ENCODE results near the gene MRPL55.
A peak's percentile ranks its signal among the peaks of the same experiment; 100 is the strongest.

Gene MRPL55

DNA sequence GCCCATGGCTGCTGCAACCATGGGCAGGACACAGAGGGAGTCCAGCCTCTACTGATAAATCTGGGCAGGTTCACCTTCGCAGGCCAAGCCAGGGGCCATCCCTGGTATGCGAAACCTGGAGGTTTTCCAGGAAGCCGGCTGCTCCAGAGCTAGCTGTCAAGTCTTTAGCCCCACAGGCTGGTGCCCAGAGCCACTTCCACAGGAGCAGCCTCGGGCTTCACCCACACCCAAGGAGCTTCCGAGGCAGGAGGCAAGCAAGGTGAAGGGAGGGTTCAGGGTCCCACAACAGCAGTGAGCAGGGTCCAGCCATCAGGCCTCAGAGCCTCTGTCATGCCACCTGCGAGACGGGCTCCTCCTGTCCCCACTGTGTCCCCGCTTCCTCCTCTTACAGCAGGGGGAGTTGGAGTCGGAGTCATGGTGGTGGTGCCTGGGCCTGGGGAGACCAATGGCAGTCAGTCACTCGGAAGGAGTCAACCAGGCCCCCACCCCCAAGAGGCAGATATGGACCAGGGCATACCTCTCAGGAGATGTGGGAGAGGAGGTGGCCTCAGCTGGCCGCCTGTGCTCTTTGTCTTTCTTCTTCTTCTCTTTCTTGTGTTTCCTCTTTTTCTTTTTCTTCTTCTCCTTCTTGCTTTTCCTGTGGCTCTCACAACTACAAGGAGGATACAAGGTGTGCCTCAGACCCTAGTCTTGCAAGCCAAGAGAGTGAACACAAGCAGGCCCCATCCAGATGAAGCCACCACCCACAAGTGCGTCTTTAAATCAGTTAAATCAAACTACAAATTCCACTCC is 8.1 kb downstream of the MRPL55 start:
- intact Hi-C loops (cut with DNase I; ENCODE audit: low total_unique reads) = loop anchor here (10.0 kb wide), 1 partner anchor 64 kb away; the partner anchor contains the start of gene IBA57
- TF ChIP-seq, protein P1, sequence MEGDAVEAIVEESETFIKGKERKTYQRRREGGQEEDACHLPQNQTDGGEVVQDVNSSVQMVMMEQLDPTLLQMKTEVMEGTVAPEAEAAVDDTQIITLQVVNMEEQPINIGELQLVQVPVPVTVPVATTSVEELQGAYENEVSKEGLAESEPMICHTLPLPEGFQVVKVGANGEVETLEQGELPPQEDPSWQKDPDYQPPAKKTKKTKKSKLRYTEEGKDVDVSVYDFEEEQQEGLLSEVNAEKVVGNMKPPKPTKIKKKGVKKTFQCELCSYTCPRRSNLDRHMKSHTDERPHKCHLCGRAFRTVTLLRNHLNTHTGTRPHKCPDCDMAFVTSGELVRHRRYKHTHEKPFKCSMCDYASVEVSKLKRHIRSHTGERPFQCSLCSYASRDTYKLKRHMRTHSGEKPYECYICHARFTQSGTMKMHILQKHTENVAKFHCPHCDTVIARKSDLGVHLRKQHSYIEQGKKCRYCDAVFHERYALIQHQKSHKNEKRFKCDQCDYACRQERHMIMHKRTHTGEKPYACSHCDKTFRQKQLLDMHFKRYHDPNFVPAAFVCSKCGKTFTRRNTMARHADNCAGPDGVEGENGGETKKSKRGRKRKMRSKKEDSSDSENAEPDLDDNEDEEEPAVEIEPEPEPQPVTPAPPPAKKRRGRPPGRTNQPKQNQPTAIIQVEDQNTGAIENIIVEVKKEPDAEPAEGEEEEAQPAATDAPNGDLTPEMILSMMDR (IDR thresholded peaks at IDR 0.05) = no peak
- Histone ChIP-seq H3K36me3 (peaks cover 24 to 59% (median 44%) of the 10 kb centered on the region in 3 donors), H3K4me3 (no peak overlapping the region), H3K9me3 (no peaks in the 10 kb centered on the region), H3K4me1 (peaks cover 0 to 32% (median 25%) of the 10 kb centered on the region in 4 donors), H3K27ac (peak overlapping the region in 1 of 2 donors; percentile 98), H3K27me3 (no peaks in the 10 kb centered on the region)
- DNase-seq = no peak

DNA sequence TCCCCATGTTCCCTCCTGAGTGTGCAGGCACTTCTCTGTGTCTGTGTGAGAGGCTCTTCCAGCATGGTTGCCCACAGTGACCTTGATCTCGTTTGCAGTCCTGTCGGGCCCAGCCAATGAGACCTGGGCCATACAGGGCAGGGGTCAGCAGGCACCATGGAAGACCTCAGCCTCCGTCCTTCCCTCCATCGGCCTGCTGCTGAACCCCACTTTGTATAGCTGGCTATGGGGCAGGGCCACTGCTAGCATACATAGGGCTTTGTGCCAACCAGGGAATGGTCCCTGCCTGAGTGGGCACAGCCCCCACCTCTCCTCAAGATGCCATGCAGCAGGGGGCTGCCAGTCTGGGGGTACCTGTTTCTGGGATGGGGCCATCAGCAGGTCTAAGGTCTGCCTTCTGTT is 9.8 kb downstream of the MRPL55 start:
- intact Hi-C loops (cut with DNase I; ENCODE audit: low total_unique reads) = no loop called here
- no peak overlapping the region for H3K27ac ChIP-seq
- TF ChIP-seq, protein P1 (IDR thresholded peaks at IDR 0.05) = no peak
- H3K4me1 ChIP-seq = peaks cover 0 to 36% (median 27%) of the 10 kb centered on the region in 4 donors
- peaks cover 31 to 57% (median 47%) of the 10 kb centered on the region in 3 donors for H3K36me3 ChIP-seq
- H3K27me3 ChIP-seq = no peaks in the 10 kb centered on the region
- no peak overlapping the region for H3K4me3 ChIP-seq
- DNase-seq = peak in 1 of 2 donors; percentile 61
- peaks cover 0 to 7% (median 5%) of the 10 kb centered on the region in 3 donors for H3K9me3 ChIP-seq

DNA sequence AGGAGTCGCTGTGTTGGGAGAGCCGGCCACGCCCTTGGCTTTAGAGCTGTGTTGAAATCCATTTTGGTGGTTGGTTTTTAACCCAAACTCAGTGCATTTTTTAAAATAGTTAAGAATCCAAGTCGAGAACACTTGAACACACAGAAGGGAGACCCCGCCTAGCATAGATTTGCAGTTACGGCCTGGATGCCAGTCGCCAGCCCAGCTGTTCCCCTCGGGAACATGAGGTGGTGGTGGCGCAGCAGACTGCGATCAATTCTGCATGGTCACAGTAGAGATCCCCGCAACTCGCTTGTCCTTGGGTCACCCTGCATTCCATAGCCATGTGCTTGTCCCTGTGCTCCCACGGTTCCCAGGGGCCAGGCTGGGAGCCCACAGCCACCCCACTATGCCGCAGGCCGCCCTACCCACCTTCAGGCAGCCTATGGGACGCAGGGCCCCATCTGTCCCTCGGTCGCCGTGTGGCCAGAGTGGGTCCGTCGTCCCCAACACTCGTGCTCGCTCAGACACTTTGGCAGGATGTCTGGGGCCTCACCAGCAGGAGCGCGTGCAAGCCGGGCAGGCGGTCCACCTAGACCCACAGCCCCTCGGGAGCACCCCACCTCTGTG is 10.7 kb downstream of the MRPL55 start:
- peaks cover 31 to 58% (median 52%) of the 10 kb centered on the region in 3 donors for H3K36me3 ChIP-seq
- no peak overlapping the region for H3K27ac ChIP-seq
- peaks cover 0 to 31% (median 19%) of the 10 kb centered on the region in 4 donors for H3K4me1 ChIP-seq
- H3K9me3 ChIP-seq = peaks cover 0 to 11% (median 6%) of the 10 kb centered on the region in 3 donors
- TF ChIP-seq, protein P1 (IDR thresholded peaks at IDR 0.05) = no peak
- DNase-seq = peak in 1 of 2 donors; percentile 60
- H3K4me3 ChIP-seq = no peak overlapping the region
- intact Hi-C loops (cut with DNase I; ENCODE audit: low total_unique reads) = no loop called here
- no peaks in the 10 kb centered on the region for H3K27me3 ChIP-seq

DNA sequence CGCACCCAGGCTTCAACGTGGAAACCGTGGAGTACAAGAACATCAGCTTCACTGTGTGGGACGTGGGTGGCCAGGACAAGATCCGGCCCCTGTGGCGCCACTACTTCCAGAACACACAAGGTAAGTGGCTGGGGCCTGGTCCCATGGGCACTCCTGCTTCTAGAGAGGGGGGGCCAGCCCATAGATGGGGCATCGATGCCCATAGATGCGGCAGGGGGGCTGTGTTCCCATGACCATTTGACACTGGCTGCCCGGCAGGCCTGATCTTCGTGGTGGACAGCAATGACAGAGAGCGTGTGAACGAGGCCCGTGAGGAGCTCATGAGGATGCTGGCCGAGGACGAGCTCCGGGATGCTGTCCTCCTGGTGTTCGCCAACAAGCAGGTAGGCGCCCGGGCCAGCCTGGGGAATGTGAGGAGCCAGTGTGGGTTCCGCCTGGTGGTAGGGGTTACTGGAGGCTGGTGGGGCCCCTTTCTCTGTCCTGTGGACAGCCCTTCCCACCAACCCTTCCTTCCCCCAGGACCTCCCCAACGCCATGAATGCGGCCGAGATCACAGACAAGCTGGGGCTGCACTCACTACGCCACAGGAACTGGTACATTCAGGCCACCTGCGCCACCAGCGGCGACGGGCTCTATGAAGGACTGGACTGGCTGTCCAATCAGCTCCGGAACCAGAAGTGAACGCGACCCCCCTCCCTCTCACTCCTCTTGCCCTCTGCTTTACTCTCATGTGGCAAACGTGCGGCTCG is 11.6 kb downstream of the MRPL55 start:
- Histone ChIP-seq H3K27ac (no peak overlapping the region), H3K4me1 (peaks cover 0 to 36% (median 23%) of the 10 kb centered on the region in 4 donors), H3K36me3 (peaks cover 31 to 58% (median 52%) of the 10 kb centered on the region in 3 donors), H3K9me3 (peaks cover 0 to 11% (median 6%) of the 10 kb centered on the region in 3 donors), H3K4me3 (no peak overlapping the region), H3K27me3 (no peaks in the 10 kb centered on the region)
- intact Hi-C loops (cut with DNase I; ENCODE audit: low total_unique reads) = no loop called here
- DNase-seq = peak in 1 of 2 donors; percentile 63
- TF ChIP-seq, protein P1 (IDR thresholded peaks at IDR 0.05) = no peak
